SK-N-SH (cell line): ENCODE measurements around the gene TNFRSF21.

Experiments
- CTCF ChIP-seq: fragments of 200-600 bp; sonication (generic); IDR thresholded peaks from 2 replicates; pipeline ENCODE4 v1.6.1; 2017; ENCODE audit warnings: antibody characterized with exemption, mild to moderate bottlenecking, moderate library complexity
- EP300 ChIP-seq, 2 experiments: IDR thresholded peaks; 2 replicates each; pipeline versions ENCODE4 v1.4.0 to v1.6.1; 2012; ENCODE audit warnings: borderline replicate concordance in 1 of 2, low read depth in 1 of 2, low read length in 1 of 2
- EZH2phosphoT487 ChIP-seq: fragments of 200-600 bp; sonication (generic); IDR thresholded peaks from 2 replicates; pipeline ENCODE4 v1.6.1; 2017; ENCODE audit warnings: low read depth, mixed run types, mild to moderate bottlenecking, antibody characterized with exemption, moderate library complexity, borderline replicate concordance
- GATA2 ChIP-seq: sonication (generic); formaldehyde crosslinking; IDR thresholded peaks from 2 replicates; pipeline ENCODE4 v1.5.0; 2020; ENCODE audit warnings: mild to moderate bottlenecking, missing genetic modification reagents
- JUND ChIP-seq: IDR thresholded peaks from 2 replicates; pipeline ENCODE4 v1.4.0; 2012
- MAX ChIP-seq: IDR thresholded peaks from 2 replicates; pipeline ENCODE4 v1.4.0; 2012; ENCODE audit warnings: low read depth
- MXI1 ChIP-seq: IDR thresholded peaks from 2 replicates; pipeline ENCODE4 v1.6.1; 2012; ENCODE audit warnings: mild to moderate bottlenecking, low read depth, low read length, improper control_type of control experiment
- POLR2AphosphoS5 ChIP-seq: IDR thresholded peaks from 2 replicates; pipeline ENCODE4 v1.6.1; 2012; ENCODE audit warnings: low read depth, low read length
- RAD21 ChIP-seq: IDR thresholded peaks from 2 replicates; pipeline ENCODE4 v1.6.1; 2012; ENCODE audit warnings: mild to moderate bottlenecking, low read length
- RCOR1 ChIP-seq: fragments of 150-350 bp; IDR thresholded peaks from 2 replicates; pipeline ENCODE4 v1.6.1; 2017; ENCODE audit warnings: antibody characterized with exemption, low read length
- REST ChIP-seq: IDR thresholded peaks from 2 replicates; pipeline ENCODE4 v1.6.1; 2012; ENCODE audit warnings: mild to moderate bottlenecking, low read depth, low read length, moderate library complexity
- TAF1 ChIP-seq: IDR thresholded peaks from 2 replicates; pipeline ENCODE4 v1.6.1; 2012; ENCODE audit warnings: low read depth, mild to moderate bottlenecking, low read length, moderate library complexity, borderline replicate concordance
- TCF12 ChIP-seq: IDR thresholded peaks from 2 replicates; pipeline ENCODE4 v1.4.0; 2012

- no peak for TF ChIP-seq GATA2 (CRISPR knock-in tag)
- no peak for TF ChIP-seq RAD21
- TF ChIP-seq EZH2phosphoT487: no peak
- no peak for TF ChIP-seq RCOR1
- no peak for TF ChIP-seq MXI1
- no peak for TF ChIP-seq CTCF
- TF ChIP-seq POLR2AphosphoS5: no peak
- no peak for TF ChIP-seq TAF1
- TF ChIP-seq JUND: no peak
- no peak for TF ChIP-seq MAX
- TF ChIP-seq EP300 (IDR thresholded peaks at IDR 0.05; ENCODE audit: borderline replicate concordance in 1 of 2, low read depth in 1 of 2, low read length in 1 of 2): no peak
- no peak for TF ChIP-seq TCF12
- TF ChIP-seq REST: no peak
These were observed 47.5 kb downstream of the TNFRSF21 start for GRCh38 chr6:47262231-47262630.
